ENCODE measurements around the gene PAK1. TPM values are rescaled to one million over a fixed set of nuclear protein-coding genes. Genes with fewer than 3 reads are reported as not detected.

PAK1 gene
- total and polyA plus RNA-seq, 10 of the 15 experiments (the other 5 are each of a cell fraction or from before 2014, with no cell fraction given), result 43.8 to 321 (median 110) TPM

GRCh38 chr11:77387701-77388100, 86.2 kb downstream of the PAK1 start (continued):
- TF ChIP-seq CUX1 (IDR thresholded peaks at IDR 0.05; ENCODE audit: insufficient replicate concordance, low read depth, low read length) (no peak), MTA2 (IDR thresholded peaks at IDR 0.05; ENCODE audit: low read depth) (no peak), LARP7 (IDR thresholded peaks at IDR 0.05) (no peak)

- H3K9me3 ChIP-seq (replicated peaks; ENCODE audit: control insufficient read depth, insufficient read depth, low read length), result no peaks in the 10 kb centered on the region
- no TSS peak for BruUV-seq (replicated peaks)
- ChIA-PET POLR2A (no interaction called here), CTCF (interaction anchor here (0.7 to 1.5 kb wide), 4 partner anchors 9 to 162 kb away, joined by 3 to 4 read pairs (median 4); no protein-coding TSS in a partner anchor), RAD21 (ENCODE audit: unreplicated experiment) (interaction anchor here (0.9 to 1.3 kb wide), 2 partner anchors 84 to 163 kb away, joined by 3 read pairs; no protein-coding TSS in a partner anchor), SMC1A (ENCODE audit: uncharacterized antibody, unreplicated experiment) (interaction anchor here (0.7 to 1.9 kb wide), 8 partner anchors 8 to 162 kb away, joined by 3 to 10 read pairs (median 4); no protein-coding TSS in a partner anchor)
- no peak overlapping the region for H3K9ac ChIP-seq (ENCODE audit: control insufficient read depth, insufficient read depth, low read length)
- H3K79me2 ChIP-seq (ENCODE audit: control insufficient read depth, insufficient read depth, low read length), result no peaks in the 10 kb centered on the region; the same call in 1 of the 2 replicates
- FAIRE-seq (no peak), ATAC-seq (no peak), DNase-seq (ENCODE audit: low read depth, low spot score) (no peak)
- H3K4me3 ChIP-seq, result no peak overlapping the region
- H2AFZ ChIP-seq (ENCODE audit: control insufficient read depth, low read depth, low read length), result no peak overlapping the region
- H4K20me1 ChIP-seq (ENCODE audit: control insufficient read depth, insufficient read depth), result no peaks in the 10 kb centered on the region
- no peaks in the 10 kb centered on the region for H3K4me1 ChIP-seq (ENCODE audit: control insufficient read depth, insufficient read depth, low read length)
- no peaks in the 10 kb centered on the region for H3K27me3 ChIP-seq (replicated peaks in 1 of 2; ENCODE audit: control insufficient read depth in 2 of 2, insufficient read depth in 2 of 2, low read length in 1 of 2)
- no peak overlapping the region for H3K4me2 ChIP-seq (ENCODE audit: control insufficient read depth, insufficient read depth)
- in situ Hi-C loops (cut with MboI) (no loop called here), intact Hi-C loops (cut with micrococcal nuclease; ENCODE audit: unreplicated experiment) (no loop called here)
- peaks cover 0 to 9% of the 10 kb centered on the region in 2 experiments for H3K36me3 ChIP-seq (ENCODE audit: control insufficient read depth in 2 of 2, insufficient read depth in 2 of 2, low read length in 1 of 2)
- no peak overlapping the region for H3K27ac ChIP-seq (ENCODE audit: control insufficient read depth, insufficient read depth)
- WGBS (ENCODE audit: insufficient coverage, insufficient replicate concordance, low lambda C conversion rate, missing lambda C conversion rate), result 52% methylated on average over 1 of the region's 1 CpG
- no peak for TF ChIP-seq GABPA (IDR thresholded peaks at IDR 0.05; ENCODE audit: low read depth)
- no peak for TF ChIP-seq PAX5 (IDR thresholded peaks at IDR 0.05; ENCODE audit: borderline replicate concordance, low read depth, low read length)
- TF ChIP-seq SKIL (IDR thresholded peaks at IDR 0.05; ENCODE audit: low read depth, poor library complexity, severe bottlenecking), result no peak
- no peak for TF ChIP-seq RELA (IDR thresholded peaks at IDR 0.05; ENCODE audit: borderline replicate concordance, partially characterized antibody)
- no peak for TF ChIP-seq RAD51 (IDR thresholded peaks at IDR 0.05)
- no peak for TF ChIP-seq REST (IDR thresholded peaks at IDR 0.05; ENCODE audit: low read depth, low read length)
- TF ChIP-seq MEF2A (IDR thresholded peaks at IDR 0.05; ENCODE audit: insufficient read depth, low read depth, low read length), result no peak
- no peak for TF ChIP-seq RUNX3 (IDR thresholded peaks at IDR 0.05; ENCODE audit: low read length)
Observed at GRCh38 chr11:77386178-77386577, 87.7 kb downstream of the PAK1 start.

Measured in GM12878 (cell line).